WTC11 (cell line): ENCODE measurements around the gene ENTREP1.

ENCODE experiments used
- CTCF ChIP-seq: fragments of 200-600 bp; IDR thresholded peaks from 2 replicates; pipeline ENCODE4 v1.8.0; 2022; ENCODE audit warnings: antibody characterized with exemption
- IRF2 ChIP-seq: sonication (generic); formaldehyde crosslinking; IDR thresholded peaks from 2 replicates; pipeline ENCODE4 v1.8.0; 2022; ENCODE audit warnings: low read depth, missing genetic modification reagents, borderline replicate concordance
- NFYB ChIP-seq: sonication (generic); formaldehyde crosslinking; conservative IDR thresholded peaks from 2 replicates; pipeline ENCODE4 v1.8.0; 2022; ENCODE audit warnings: low read depth, missing genetic modification reagents
- NR2C2 ChIP-seq: sonication (generic); formaldehyde crosslinking; IDR thresholded peaks from 2 replicates; pipeline ENCODE4 v1.8.0; 2022; ENCODE audit warnings: mild to moderate bottlenecking, missing genetic modification reagents
- TF ChIP-seq, protein P1 (sequence below): sonication (generic); formaldehyde crosslinking; IDR thresholded peaks from 2 replicates; pipeline ENCODE4 v1.8.1; 2022; ENCODE audit warnings: mild to moderate bottlenecking, moderate library complexity, missing genetic modification reagents
- TF ChIP-seq, protein P2 (sequence below): sonication (generic); formaldehyde crosslinking; IDR thresholded peaks from 2 replicates; pipeline ENCODE4 v1.8.0; 2022; ENCODE audit warnings: mild to moderate bottlenecking, missing genetic modification reagents

DNA sequence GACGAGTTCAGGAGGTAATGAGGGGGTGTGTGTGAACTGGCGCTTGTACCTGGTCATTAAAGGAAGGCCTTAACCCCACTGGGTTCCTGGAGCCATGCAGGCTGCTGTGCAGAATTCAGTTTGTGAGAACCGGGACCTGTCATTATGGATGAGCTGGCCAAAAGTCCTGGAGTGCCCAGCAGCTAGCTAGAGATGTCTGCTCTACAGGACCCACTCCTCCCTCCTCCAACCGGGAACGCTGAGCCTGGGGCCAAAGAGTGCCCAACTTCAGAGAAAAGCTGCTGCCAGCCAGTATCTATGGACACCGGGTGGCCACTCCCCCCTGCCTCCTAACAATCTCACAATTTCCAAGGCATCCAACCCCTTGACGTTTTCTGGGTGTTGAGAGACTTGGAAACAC lies 1.2 kb downstream of the ENTREP1 start:
- TF ChIP-seq, protein P1, sequence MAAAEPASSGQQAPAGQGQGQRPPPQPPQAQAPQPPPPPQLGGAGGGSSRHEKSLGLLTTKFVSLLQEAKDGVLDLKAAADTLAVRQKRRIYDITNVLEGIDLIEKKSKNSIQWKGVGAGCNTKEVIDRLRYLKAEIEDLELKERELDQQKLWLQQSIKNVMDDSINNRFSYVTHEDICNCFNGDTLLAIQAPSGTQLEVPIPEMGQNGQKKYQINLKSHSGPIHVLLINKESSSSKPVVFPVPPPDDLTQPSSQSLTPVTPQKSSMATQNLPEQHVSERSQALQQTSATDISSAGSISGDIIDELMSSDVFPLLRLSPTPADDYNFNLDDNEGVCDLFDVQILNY (CRISPR knock-in tag), result no peak
- no peak for TF ChIP-seq NFYB (CRISPR knock-in tag)
- TF ChIP-seq CTCF, result no peak
- no peak for TF ChIP-seq IRF2 (CRISPR knock-in tag)
- TF ChIP-seq, protein P2, sequence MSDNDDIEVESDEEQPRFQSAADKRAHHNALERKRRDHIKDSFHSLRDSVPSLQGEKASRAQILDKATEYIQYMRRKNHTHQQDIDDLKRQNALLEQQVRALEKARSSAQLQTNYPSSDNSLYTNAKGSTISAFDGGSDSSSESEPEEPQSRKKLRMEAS (CRISPR knock-in tag), result no peak
- TF ChIP-seq NR2C2, result no peak
